ENCODE data around the gene NTSR1.
A peak's percentile ranks its signal among the peaks of the same experiment; 100 is the strongest.

Gene NTSR1

DNA sequence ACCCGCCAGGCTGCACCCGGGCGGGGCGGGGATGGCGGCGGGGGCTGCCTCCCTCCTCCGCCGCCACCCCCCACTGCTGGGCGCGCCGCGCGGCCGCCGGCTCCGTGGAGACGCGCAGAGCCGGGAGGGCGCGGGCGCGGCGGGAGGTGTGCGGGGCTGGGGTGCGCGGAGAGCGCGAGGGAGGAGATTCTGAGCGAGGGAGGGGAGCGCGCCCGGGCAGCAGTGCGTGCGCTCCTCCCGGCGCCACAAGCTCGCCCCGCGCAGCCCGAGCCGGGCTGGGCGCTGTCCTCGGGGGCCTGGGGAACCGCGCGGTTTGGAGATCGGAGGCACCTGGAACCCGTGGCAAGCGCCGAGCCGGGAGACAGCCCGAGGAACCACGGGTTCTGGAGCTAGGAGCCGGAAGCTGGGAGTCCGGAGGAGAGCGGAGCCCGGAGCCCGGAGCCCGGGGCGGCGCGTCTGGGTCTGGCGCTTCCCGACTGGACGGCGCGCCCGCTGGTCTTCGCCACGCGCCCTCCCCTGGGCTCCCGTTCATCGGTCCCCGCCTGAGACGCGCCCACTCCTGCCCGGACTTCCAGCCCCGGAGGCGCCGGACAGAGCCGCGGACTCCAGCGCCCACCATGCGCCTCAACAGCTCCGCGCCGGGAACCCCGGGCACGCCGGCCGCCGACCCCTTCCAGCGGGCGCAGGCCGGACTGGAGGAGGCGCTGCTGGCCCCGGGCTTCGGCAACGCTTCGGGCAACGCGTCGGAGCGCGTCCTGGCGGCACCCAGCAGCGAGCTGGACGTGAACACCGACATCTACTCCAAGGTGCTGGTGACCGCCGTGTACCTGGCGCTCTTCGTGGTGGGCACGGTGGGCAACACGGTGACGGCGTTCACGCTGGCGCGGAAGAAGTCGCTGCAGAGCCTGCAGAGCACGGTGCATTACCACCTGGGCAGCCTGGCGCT is at the start of gene NTSR1:
TSS of gene NTSR1 (plus strand) at position 246 of the 946 bp plus-strand sequence. CDS start at position 618, 372 bp downstream.
- DNase-seq (no peak), ATAC-seq (no peak)

DNA sequence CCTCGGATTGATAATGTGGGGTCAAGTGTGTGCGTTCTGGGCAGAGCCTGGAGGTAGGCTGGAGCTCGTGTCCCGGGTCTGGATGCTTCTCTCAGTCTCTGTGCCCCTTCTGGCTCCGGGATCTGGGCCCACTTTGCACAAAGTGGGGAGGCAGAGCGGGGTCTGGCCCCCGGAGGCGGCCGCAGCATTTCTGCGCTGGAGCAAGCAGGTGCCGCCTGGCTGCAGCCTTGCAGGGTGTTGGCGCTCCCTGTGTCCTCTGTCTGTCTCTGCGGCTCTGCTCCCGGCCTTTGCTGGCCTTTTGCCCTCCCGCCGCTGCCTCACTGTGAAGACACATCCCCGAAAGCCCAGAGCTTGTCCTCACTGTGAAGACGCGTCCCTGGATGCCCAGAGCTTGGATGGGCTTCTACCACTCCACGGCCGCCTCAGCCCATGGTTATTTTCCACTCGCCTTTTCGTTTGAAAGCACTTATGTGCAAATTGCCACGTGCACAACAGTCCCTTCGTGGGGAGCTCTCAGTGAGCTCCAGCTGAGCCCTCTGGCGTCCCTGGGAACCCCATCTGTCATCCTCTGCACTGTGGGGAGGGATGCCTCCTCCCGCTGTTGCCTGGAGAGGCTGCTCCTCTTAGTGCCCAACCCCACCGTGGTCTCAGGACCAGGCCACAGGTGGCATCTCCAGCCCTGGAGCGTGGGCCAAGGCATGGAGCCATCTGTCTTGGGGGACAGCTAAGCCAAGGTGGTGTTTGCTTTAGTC is 49.0 kb upstream of the NTSR1 start:
- DNase-seq (no peak), ATAC-seq (no peak)

DNA sequence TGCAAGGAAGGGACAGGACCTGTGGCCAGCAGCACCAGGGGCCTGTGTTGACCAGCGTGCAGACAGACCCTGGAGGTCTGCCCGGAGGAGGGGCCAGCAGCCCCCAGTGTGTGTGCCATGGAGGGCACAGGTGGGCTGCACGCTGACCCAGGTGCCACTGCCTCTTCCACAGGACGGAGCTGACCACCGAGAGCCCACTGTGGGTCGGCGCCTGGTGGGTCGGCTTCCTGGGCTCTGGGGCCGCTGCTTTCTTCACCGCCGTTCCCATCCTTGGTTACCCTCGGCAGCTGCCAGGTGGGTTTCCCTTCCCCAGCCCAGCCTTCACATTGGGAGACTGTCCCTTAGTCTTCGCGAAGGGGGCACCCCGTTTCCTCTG is 48.4 kb upstream of the NTSR1 start:
- DNase-seq (no peak), ATAC-seq (no peak)

DNA sequence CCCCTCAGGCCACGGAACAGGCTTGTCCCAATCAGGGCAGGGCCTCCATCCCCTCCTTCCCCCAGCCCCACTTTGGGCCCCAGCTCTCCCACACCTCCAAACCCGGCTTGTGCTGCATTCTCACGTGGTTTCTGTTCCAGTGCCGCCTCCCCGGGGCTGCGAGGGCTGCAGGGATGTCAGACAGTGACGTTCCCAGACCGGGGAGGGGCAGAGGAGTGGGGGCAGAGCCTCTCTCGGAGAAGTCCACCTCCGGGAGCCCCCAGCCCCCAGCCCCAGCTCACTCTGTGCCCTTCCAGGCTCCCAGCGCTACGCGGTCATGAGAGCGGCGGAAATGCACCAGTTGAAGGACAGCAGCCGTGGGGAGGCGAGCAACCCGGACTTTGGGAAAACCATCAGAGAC is 47.9 kb upstream of the NTSR1 start:
- no peak for ATAC-seq

DNA sequence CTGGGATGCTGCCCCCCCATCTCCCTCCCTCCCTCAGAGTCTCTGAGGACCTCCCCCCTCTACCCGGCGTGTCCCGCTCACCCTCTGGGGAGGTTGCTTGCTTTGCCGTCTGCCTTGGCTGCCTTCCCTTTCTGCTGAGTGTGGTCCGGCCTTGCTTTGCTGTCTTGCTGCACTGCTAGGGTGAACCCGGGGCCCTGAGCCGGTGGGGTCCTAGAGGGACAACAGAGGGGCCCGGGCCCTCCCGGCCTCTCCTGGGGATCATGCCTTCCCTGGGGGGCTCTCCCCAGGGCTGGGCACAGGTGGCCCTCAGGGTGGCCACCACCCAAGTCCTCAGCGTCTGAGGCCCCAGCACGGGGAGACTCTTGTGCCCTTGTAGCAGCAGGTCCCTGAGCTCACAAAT is 47.0 kb upstream of the NTSR1 start:
- ATAC-seq (no peak), DNase-seq (no peak)

More for the DNA sequence above, 47.9 kb upstream of the NTSR1 start:
- DNase-seq, result no peak

DNA sequence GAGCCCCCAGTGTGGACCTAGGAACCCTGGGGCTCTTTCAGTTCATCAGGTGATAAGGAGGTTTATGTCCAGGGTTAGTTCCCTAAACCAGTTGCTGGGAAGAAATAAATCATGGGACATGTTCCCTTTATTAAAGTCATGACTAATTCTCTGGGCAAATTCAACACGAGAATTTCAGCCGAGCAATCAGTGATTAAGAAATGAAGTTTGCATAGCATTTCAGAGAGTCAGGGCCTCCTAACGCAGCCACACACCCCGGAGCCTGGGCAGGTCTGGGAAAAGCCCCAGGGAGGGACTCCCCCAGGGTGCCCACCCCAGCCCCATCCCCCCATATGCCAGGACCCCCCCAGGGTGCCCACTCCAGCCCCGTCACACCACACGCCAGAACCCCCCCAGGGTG is 46.2 kb upstream of the NTSR1 start:
- DNase-seq, result no peak

DNA sequence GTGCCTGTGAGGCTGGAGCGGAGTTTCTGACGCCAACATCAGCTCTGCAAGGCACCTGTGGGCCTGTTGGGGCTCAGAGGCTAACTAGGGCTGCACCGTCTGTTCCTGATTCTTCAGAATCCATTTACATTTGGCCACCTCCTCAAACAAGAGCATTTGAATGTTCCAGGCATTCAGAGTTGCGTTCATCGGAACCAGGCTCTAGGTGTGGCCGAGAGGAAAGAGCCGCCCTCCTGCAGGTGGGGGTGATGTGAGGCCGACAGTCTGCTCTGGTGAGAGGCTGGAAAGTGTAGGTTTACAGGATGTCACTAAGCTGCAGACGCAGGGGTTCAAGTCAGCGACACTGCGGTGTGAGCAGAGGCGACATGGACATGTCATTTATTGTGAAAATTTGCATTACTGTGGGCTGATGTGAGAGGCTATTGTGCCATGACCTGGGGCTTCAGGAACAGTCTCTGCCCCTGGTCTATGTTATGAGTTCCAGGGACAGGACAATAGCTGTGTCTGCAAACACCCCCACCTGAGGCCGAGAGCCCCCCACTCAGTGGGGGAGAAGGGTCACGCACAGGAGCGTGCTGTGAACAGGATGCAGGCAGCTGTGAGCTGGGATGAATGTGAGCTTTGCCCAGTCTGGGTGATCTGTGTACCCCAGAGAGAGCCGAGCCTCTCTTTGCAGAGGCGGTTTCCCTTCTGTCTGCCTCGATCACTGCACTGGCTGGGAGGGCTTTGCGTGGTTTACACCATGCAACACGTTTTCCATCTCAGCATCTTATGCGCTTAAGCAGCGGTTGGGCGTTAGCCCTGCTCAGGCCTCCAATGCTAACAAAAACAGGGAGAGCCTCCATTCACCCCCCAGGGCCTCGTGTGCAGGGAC is 45.3 kb upstream of the NTSR1 start:
- ATAC-seq (no peak), DNase-seq (no peak)

More for the DNA sequence above, 46.2 kb upstream of the NTSR1 start:
- ATAC-seq, result no peak

DNA sequence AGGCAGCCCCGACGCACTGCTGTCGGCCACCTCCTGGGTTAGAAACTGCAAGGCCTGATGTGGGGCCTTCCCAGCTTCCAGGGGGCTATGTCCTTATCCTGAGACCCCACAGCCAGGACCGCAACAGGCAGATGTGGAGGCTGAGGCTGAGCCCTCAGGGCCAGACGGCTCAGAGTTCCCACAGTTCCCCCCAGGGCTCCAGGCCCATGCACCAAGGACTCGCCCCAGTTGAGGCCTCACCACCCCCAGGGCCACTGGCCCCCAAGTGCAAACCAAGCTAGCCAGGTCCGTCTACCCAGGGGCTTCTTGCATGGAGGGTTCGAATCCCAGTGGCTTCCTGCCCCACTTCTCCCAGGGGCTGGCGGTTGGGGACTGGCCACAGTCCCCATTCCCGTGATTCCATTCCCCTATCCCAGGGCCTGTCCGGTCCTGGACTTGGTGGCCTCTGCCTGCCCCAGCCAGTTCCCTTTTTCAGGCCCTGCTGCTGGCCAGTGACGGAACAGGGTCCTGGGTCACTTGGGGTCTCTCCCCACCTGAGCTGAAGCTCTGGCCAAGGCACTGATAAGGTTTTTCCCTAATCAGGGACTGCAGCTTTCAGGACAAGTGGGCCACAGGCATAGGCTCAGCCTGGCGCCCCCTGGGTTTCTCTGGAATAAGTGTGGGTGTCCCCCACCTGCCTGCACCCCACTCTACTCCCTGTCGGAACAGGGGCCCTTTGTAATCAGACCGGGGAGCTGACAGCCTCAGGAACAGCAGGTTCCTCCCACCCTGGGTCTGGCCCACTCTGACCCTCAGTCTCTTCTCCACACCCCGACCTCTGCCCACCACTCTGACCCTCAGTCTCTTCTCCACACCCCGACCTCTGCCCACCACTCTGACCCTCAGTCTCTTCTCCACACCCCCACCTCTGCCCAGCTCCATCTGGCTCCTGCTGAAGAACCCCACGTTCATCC is 44.3 kb upstream of the NTSR1 start:
- DNase-seq, result no peak
- no peak for ATAC-seq

DNA sequence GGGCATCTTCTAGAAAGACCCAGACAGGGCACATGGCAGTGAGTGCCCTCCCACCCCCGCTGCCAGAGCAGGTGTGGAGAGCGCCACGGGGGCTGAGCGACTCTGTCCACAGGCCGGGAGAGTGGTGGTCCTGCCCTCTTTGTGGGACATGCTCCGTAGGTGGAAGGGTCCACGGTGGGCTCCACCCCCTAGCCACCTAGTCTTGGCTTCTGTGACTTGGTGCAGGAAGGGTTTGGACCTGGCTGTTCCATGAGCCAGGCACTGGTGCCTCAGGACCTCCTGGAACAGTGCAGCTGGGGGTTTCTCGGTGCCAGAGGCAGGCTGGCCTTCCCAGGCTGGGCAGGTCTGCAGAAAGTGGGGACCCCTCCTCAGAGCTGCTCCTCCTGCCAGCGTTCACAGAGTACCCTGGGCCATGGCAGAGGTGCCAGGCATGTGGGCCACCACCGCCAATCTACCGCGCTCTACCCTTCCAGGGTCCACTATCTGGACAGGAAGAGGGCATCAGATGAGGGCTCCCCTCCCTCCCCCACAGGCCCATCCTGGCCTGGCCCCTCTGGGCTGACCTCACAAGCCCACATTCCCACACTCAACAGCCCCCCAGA is 43.4 kb upstream of the NTSR1 start:
- ATAC-seq, result no peak

DNA sequence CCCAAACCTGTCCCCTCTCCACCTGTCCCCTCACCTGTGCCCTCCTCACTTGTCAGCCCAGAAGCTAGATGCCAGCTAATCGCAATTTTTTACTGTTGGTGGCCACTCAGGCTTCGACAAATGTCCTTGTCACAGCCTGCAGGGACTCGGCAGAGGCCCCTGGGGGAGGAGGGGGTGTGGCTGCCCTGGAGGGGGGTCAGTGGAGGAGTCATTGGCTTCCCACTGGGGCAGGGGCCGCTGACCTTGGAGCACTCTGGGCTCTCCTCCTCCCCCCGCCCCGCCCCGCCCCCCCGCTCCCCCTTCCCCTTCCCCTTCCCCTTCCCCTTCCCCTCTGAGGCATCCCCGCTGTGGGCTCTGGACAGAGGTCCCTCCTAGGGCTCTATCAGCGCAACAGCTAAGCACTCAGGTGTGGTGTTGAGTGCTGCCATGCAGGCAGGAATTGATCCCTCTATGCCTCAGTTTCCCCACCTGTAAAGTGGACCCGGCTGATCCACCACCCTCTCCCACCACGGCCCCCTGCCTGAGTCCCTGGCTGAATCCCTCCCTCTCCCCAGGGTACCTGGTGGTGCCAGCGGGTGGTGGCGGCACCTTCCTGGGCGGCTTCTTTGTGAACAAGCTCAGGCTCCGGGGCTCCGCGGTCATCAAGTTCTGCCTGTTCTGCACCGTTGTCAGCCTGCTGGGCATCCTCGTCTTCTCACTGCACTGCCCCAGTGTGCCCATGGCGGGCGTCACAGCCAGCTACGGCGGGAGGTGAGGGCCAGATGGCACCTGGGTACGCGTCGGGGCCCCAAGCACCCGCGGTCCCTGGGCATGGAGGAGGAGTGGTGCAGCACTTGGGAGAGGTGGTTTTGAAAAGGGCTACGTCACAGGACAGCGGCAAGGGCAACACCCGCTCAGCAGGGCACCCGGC is 42.6 kb upstream of the NTSR1 start:
- ATAC-seq (no peak), DNase-seq (no peak)

More for the DNA sequence above, 43.4 kb upstream of the NTSR1 start:
- no peak for DNase-seq

DNA sequence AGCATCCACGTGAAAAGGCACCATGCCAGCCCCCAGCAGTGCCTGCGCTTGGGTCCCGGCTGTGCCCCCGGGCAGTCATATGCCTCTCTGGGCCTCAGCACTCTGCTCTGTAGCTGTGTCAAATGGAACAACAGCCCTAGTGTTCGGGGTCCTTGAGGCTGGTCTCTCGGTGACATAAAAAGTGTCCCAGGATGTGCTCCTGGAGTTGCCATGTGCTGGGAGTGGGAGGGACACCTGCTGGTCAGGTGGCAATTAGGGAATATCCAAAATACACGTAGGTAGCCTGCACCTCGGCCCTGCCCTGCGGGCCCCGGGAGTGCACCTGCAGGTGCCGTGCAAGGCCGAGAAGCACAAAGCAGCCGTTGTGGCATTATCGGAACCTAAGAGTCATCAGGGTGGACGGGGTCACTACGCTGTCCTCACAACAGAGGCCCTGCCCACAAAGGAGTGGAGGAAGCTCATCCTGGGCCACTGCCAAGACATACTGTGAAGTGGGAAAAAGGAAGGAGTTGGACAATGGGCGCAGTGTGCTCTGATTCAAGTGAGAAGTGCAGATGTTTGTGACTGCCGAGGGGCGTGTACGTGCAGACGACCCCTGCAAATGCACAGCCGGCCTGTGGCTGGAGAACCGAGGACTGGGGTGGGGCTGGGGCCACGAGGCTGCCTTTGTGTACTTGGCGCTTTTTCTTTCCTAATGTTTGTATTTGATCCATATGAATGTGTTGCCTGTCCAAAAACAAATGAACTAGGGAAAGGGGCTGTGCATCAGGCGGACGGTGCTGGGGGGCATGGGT is 41.7 kb upstream of the NTSR1 start:
- DNase-seq (no peak), ATAC-seq (no peak)

DNA sequence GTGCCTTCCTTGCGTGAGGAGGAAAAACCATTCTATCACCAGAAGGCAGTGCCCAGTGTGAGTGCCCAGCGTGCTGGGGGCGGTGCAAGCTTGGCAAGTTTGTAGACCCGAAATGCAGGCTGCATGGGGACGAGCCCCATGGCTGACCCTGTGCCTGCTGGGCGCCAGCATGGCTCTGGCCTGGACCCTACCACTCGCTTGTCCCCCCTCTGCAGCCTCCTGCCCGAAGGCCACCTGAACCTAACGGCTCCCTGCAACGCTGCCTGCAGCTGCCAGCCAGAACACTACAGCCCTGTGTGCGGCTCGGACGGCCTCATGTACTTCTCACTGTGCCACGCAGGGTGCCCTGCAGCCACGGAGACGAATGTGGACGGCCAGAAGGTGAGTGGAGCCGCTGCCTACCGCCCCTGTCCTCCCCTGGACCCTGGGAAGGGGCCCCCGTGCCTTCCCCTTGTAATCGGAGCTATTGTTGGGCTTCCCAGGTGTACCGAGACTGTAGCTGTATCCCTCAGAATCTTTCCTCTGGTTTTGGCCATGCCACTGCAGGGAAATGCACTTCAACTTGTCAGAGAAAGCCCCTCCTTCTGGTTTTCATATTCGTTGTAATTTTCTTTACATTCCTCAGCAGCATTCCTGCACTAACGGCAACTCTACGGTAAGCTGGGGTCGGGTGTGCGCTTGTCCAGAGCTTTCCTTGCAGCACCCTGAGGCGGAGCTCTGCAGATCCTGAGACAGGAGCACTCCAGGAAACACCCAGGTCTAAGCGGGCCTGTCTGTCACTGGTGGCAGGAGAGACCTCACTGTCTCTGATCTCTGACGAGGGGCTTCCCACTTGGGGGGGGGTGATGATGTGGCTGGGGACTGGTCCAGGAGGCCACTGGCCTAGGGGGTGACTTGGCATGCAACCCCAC is 40.9 kb upstream of the NTSR1 start:
- ATAC-seq (no peak), DNase-seq (no peak)

DNA sequence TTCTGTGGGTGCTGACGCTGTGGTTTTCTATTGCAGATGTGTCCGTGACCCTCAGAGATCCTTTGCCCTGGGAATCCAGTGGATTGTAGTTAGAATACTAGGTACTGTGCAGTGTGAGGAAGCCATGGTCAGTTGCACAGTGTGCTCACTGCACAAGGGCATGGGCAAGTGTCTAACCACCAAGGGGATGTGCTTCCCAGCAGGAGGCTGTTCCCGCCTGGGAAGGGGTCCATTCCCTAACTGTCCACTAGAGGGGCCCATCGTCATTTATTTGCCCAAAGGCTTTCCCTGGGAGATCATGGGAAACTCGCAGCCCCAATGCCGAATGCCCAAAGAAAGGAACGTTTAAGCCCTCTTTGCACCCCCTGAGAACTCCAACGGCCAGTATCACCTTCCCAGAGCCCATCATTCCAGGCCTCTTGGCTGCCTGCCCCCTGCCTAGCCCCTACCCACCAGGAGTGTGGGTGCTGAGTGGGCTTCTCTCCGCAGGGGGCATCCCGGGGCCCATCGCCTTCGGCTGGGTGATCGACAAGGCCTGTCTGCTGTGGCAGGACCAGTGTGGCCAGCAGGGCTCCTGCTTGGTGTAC is 40.1 kb upstream of the NTSR1 start:
- ATAC-seq (no peak), DNase-seq (peak; percentile 28)

DNA sequence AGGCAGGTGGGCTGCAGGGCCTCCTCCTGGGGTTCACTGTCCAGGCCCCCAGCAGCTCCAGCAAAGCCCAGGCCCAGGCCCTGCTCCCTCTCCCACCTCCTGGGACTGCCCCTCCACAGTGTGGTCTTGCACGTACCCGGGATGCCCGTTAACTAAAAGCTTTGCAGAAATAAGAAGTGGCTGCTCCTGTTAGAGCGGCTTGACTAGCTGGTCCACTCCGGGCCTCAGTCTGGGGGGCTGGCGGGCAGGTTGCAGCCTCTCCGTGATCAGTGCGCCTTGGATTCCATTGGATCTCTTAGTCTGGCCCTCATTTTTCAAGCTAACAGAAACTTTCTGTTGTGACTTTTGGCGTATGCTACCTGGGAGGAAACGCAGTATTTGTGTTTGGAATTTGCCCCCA is 39.4 kb upstream of the NTSR1 start:
- DNase-seq (no peak), ATAC-seq (no peak)

DNA sequence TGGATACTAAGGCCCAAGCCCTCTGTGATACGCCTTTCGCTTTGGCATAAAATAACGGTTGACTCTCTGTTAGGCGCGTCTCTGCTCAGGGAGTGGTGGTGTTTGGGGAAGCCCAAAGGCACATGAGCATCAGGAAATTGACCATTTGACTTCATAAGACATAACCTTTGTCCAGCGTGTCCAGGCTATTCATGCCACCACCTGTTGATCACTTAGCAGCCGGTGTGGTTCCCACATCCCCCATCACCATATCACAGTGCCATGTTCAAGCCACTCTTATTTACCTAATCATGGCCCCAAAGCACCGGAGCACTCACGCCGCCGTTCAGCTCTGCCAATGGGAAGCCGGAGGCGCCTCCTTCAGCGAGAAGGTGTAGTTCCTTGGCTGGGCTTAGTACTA is 38.5 kb upstream of the NTSR1 start:
- ATAC-seq (no peak), DNase-seq (no peak)

DNA sequence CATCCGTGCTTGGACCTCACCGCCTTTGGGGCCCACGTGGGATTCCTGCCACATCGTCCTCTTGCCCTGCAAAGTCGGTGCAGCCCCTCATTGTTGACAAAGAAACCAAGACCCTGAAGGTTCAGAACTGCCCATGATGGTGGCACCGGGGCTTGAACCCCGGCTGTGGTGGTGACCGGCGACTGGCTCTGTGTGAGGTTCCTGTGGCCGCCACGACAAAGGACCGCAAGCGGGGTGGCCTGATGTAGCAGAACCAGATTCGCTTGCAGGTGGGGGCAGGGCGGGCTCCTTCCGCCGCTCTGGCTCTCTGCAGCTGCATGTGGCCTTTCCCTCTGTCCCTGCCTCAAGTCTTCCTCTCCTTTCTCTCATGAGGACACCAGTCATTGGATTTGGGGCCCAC is 37.6 kb upstream of the NTSR1 start:
- ATAC-seq (no peak), DNase-seq (no peak)

DNA sequence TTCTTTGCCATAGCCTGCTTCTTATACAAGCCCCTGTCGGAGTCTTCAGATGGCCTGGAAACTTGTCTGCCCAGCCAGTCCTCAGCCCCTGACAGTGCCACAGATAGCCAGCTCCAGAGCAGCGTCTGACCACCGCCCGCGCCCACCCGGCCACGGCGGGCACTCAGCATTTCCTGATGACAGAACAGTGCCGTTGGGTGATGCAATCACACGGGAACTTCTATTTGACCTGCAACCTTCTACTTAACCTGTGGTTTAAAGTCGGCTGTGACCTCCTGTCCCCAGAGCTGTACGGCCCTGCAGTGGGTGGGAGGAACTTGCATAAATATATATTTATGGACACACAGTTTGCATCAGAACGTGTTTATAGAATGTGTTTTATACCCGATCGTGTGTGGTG is 36.9 kb upstream of the NTSR1 start:
- ATAC-seq (no peak), DNase-seq (no peak)

Data from stimulated activated naive CD8-positive, alpha-beta T cell treated with anti-CD3 and anti-CD28 coated beads, Interleukin-15, Interleukin-2, amounts not matched to agents 100 U/mL and 50 U/mL, for 24 hours (primary cell).